Measurements from ENCODE around the gene GALNT14.

DNA sequence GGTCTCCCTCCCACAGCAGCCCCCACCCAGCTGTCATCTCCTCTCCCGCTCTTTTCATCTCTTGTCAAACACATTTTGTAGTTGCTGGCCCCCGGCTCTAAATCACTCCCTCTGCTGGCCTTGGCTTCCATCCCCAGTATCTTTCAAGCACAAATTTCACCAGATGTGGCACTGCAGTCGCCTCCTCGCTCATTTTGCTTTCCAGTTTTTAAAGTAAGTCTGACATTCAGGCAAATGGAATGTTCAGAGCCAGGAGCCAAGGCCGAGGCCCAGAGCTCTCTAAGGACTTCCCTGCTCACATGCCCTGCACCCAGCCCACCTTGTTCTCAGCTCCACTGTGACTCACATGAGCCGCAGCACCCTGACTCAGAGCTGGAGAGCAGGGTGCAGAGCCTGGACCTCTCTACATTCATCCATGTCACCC lies 158.4 kb downstream of the GALNT14 start:
- TF ChIP-seq, protein P1, sequence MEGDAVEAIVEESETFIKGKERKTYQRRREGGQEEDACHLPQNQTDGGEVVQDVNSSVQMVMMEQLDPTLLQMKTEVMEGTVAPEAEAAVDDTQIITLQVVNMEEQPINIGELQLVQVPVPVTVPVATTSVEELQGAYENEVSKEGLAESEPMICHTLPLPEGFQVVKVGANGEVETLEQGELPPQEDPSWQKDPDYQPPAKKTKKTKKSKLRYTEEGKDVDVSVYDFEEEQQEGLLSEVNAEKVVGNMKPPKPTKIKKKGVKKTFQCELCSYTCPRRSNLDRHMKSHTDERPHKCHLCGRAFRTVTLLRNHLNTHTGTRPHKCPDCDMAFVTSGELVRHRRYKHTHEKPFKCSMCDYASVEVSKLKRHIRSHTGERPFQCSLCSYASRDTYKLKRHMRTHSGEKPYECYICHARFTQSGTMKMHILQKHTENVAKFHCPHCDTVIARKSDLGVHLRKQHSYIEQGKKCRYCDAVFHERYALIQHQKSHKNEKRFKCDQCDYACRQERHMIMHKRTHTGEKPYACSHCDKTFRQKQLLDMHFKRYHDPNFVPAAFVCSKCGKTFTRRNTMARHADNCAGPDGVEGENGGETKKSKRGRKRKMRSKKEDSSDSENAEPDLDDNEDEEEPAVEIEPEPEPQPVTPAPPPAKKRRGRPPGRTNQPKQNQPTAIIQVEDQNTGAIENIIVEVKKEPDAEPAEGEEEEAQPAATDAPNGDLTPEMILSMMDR (IDR thresholded peaks at IDR 0.05), result no peak
- no peak for TF ChIP-seq POLR2A (IDR thresholded peaks at IDR 0.05)
